WTC11 (cell line): ENCODE measurements around the gene ZNF425.

Experiments
- CREB1 ChIP-seq: sonication (generic); formaldehyde crosslinking; IDR thresholded peaks from 2 replicates; pipeline ENCODE4 v1.8.0; 2023; ENCODE audit warnings: mild to moderate bottlenecking, missing genetic modification reagents
- CTCF ChIP-seq: fragments of 200-600 bp; IDR thresholded peaks from 2 replicates; pipeline ENCODE4 v1.8.0; 2022; ENCODE audit warnings: antibody characterized with exemption
- ETV6 ChIP-seq: sonication (generic); formaldehyde crosslinking; IDR thresholded peaks from 2 replicates; pipeline ENCODE4 v1.8.1; 2022; ENCODE audit warnings: mild to moderate bottlenecking, missing genetic modification reagents
- JAZF1 ChIP-seq: fragments of 250-450 bp; sonication (Bioruptor Pico); IDR thresholded peaks from 2 replicates; pipeline ENCODE4 v1.9.0; 2021; ENCODE audit warnings: moderate library complexity, mild to moderate bottlenecking, inconsistent platforms
- NR1H2 ChIP-seq: sonication (generic); formaldehyde crosslinking; IDR thresholded peaks from 2 replicates; pipeline ENCODE4 v1.9.0; 2021; ENCODE audit warnings: mild to moderate bottlenecking, moderate library complexity, missing genetic modification reagents
- PRRX2 ChIP-seq: fragments of 250-450 bp; sonication (Bioruptor Pico); IDR thresholded peaks from 2 replicates; pipeline ENCODE4 v1.8.0; 2021; ENCODE audit warnings: mild to moderate bottlenecking
- RELA ChIP-seq: sonication (generic); formaldehyde crosslinking; IDR thresholded peaks from 2 replicates; pipeline ENCODE4 v1.8.1; 2022; ENCODE audit warnings: missing genetic modification reagents, mild to moderate bottlenecking, borderline replicate concordance
- RORB ChIP-seq: fragments of 250-450 bp; sonication (Bioruptor Pico); IDR thresholded peaks from 2 replicates; pipeline ENCODE4 v1.9.0; 2021; ENCODE audit warnings: mild to moderate bottlenecking
- ZNF423 ChIP-seq: fragments of 250-450 bp; sonication (Bioruptor Pico); IDR thresholded peaks from 2 replicates; pipeline ENCODE4 v2.1.2; 2022; ENCODE audit warnings: mild to moderate bottlenecking, moderate library complexity
- ZSCAN18 ChIP-seq: fragments of 250-450 bp; sonication (Bioruptor Pico); IDR thresholded peaks from 2 replicates; pipeline ENCODE4 v2.1.2; 2022; ENCODE audit warnings: mild to moderate bottlenecking, moderate library complexity
- TF ChIP-seq, protein P1 (sequence below): sonication (generic); formaldehyde crosslinking; IDR thresholded peaks from 2 replicates; pipeline ENCODE4 v1.8.1; 2023; ENCODE audit warnings: mild to moderate bottlenecking, missing genetic modification reagents, borderline replicate concordance
- TF ChIP-seq, protein P2 (sequence below): sonication (generic); formaldehyde crosslinking; IDR thresholded peaks from 2 replicates; pipeline ENCODE4 v1.8.0; 2022; ENCODE audit warnings: mild to moderate bottlenecking, missing genetic modification reagents
- TF ChIP-seq, protein P3 (sequence below): sonication (generic); formaldehyde crosslinking; IDR thresholded peaks from 2 replicates; pipeline ENCODE4 v1.8.0; 2022; ENCODE audit warnings: mild to moderate bottlenecking, missing genetic modification reagents
- TF ChIP-seq, protein P4 (sequence below): sonication (generic); formaldehyde crosslinking; IDR thresholded peaks from 2 replicates; pipeline ENCODE4 v1.8.1; 2023; ENCODE audit warnings: mild to moderate bottlenecking, missing genetic modification reagents, moderate library complexity

GRCh38 chr7:149053885-149054284, 72.2 kb downstream of the ZNF425 start:
- no peak for TF ChIP-seq ZNF423 (CRISPR knock-in tag)
- TF ChIP-seq, protein P1, sequence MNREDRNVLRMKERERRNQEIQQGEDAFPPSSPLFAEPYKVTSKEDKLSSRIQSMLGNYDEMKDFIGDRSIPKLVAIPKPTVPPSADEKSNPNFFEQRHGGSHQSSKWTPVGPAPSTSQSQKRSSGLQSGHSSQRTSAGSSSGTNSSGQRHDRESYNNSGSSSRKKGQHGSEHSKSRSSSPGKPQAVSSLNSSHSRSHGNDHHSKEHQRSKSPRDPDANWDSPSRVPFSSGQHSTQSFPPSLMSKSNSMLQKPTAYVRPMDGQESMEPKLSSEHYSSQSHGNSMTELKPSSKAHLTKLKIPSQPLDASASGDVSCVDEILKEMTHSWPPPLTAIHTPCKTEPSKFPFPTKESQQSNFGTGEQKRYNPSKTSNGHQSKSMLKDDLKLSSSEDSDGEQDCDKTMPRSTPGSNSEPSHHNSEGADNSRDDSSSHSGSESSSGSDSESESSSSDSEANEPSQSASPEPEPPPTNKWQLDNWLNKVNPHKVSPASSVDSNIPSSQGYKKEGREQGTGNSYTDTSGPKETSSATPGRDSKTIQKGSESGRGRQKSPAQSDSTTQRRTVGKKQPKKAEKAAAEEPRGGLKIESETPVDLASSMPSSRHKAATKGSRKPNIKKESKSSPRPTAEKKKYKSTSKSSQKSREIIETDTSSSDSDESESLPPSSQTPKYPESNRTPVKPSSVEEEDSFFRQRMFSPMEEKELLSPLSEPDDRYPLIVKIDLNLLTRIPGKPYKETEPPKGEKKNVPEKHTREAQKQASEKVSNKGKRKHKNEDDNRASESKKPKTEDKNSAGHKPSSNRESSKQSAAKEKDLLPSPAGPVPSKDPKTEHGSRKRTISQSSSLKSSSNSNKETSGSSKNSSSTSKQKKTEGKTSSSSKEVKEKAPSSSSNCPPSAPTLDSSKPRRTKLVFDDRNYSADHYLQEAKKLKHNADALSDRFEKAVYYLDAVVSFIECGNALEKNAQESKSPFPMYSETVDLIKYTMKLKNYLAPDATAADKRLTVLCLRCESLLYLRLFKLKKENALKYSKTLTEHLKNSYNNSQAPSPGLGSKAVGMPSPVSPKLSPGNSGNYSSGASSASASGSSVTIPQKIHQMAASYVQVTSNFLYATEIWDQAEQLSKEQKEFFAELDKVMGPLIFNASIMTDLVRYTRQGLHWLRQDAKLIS (CRISPR knock-in tag): no peak
- no peak for TF ChIP-seq RORB (CRISPR knock-in tag)
- TF ChIP-seq, protein P2, sequence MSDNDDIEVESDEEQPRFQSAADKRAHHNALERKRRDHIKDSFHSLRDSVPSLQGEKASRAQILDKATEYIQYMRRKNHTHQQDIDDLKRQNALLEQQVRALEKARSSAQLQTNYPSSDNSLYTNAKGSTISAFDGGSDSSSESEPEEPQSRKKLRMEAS: no peak
- TF ChIP-seq, protein P3, sequence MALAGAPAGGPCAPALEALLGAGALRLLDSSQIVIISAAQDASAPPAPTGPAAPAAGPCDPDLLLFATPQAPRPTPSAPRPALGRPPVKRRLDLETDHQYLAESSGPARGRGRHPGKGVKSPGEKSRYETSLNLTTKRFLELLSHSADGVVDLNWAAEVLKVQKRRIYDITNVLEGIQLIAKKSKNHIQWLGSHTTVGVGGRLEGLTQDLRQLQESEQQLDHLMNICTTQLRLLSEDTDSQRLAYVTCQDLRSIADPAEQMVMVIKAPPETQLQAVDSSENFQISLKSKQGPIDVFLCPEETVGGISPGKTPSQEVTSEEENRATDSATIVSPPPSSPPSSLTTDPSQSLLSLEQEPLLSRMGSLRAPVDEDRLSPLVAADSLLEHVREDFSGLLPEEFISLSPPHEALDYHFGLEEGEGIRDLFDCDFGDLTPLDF: no peak
- TF ChIP-seq CREB1 (CRISPR knock-in tag): no peak
- TF ChIP-seq CTCF: no peak
- TF ChIP-seq, protein P4, sequence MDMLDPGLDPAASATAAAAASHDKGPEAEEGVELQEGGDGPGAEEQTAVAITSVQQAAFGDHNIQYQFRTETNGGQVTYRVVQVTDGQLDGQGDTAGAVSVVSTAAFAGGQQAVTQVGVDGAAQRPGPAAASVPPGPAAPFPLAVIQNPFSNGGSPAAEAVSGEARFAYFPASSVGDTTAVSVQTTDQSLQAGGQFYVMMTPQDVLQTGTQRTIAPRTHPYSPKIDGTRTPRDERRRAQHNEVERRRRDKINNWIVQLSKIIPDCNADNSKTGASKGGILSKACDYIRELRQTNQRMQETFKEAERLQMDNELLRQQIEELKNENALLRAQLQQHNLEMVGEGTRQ (CRISPR knock-in tag): no peak
- no peak for TF ChIP-seq ZSCAN18
- TF ChIP-seq JAZF1 (CRISPR knock-in tag): no peak
- TF ChIP-seq PRRX2 (CRISPR knock-in tag): no peak
- no peak for TF ChIP-seq ETV6 (CRISPR knock-in tag)
- TF ChIP-seq NR1H2 (CRISPR knock-in tag): no peak
- TF ChIP-seq RELA (CRISPR knock-in tag): no peak
